Measurements from ENCODE around the gene YKT6.
"Not testable (repeated sequence)": the region's sequence is repeated elsewhere in the genome, so short reads cannot be mapped to it uniquely, and the experiment has no call there.

Gene YKT6

DNA sequence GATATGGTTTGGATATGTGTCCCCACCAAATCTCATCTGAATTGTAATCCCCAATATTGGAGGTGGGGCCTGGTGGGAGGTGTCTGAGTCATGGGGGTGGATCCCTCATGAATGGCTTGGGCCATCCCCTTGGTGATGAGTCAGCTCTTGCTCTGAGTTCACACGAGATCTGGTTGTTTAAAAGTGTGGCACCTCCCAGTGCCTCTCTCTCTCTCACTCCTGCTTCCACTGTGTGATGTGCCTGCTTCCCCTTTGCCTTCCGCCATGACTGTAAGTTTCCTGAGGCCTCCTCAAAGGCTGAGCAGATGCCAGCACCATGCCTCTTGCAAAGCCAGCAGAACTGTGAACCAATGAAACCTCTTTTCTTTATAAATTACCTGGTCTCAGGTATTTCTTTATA is 6.7 kb upstream of the YKT6 start:
- peak; percentile 45 for DNase-seq (ENCODE audit: low spot score)

DNA sequence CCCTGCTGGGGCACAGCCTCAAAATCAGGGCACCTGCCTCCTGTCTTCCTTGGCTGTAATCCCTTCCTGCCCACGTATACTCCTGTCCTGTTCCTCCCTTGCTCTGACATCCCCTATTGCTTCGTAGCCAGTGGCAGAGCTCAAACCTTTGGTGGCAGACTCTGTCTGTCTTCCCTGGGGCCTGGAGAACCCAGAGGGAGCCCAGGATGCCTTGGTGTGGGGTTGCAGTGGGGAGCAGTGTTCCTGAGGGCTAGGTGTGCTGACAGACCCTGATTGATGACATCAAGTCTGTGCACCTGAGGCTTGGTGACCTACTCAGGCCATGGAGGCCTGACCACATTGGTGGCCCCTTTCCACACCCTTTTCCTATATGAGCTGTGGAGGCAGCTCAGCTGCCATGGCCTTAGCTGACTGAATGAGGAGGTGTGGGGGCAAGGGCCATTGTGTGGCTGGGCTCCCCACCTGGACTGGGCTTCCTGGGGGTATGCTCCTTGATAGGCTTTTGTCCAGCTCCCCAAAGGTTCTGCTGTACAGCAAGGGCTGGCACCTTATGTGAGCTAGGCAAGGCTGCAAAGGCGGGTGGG is 6.1 kb upstream of the YKT6 start:
- no peak for DNase-seq (ENCODE audit: low spot score)

DNA sequence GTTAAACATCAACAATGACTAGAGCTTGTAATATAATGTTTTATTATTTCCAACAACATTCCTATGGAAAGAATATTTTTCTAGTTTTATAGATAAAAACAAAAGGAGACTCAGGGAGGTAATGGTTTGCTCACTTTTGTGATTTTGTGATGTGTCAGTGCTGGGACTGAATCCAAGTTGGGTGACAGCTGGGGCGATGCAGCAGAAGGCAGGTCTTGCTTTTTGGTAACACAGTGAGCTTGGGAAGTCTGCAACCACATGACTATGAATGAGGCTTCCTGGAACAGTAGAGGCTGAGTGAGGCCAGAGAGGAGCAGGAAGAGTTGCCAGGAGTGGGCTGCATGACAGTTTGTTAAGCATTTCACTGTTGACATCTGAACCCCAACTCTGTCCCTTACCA is 4.9 kb upstream of the YKT6 start:
- DNase-seq (ENCODE audit: low spot score), result no peak

DNA sequence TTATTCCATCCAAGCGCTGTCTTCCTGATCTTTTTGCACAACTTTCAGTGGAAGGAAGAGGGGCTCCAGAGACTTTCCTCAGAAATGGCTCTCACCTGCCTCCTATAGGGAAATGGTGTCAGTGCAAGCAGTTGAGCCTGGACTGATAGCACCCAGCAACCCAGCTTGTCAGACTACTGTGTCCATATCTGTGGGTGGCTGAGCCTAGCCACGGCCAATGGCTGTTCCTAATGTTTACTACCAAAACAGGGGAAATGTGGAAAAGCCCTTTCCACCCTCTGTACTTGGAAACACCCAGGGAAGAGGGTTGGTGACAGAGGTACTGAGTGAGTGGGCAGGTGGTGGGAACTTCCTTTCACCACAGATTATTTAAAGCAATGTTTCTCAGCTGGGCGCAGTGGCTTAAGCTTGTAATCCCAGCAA is 4.3 kb upstream of the YKT6 start:
- peak; percentile 52 for DNase-seq (ENCODE audit: low spot score)

DNA sequence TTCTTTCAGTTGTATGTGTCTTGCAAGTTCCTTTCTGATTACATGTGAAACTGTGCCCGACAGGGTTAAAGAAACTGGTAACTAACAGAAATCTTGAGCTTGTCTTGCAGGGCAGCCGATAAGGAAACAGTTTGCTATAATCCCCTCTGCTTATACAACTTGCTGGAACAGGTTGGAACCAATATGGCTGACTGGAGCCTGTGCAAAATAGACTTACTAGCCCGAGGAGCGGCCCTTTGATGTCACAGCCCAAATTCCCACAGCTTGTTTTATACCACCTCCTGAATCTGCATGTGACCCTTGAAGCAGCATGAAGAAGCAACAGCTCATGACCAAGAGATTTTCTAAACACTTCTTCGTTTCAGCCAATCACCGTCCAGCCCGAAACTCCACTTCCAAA is 3.3 kb upstream of the YKT6 start:
- no peak for DNase-seq (ENCODE audit: low spot score)

DNA sequence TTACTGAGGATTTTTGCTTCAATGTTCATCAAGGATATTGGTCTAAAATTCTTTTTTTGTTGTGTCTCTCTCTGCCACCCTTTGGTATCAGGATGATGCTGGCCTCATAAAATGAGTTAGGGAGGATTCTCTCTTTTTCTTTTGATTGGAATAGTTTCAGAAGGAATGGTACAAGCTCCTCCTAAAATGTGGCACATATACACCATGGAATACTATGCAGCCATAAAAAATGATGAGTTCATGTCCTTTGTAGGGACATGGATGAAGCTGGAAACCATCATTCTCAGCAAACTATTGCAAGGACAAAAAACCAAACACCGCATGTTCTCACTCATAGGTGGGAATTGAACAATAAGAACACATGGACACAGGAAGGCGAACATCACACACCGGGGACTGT is 615 bp upstream of the YKT6 start:
- not testable (repeated sequence) for DNase-seq (ENCODE audit: low spot score)

DNA sequence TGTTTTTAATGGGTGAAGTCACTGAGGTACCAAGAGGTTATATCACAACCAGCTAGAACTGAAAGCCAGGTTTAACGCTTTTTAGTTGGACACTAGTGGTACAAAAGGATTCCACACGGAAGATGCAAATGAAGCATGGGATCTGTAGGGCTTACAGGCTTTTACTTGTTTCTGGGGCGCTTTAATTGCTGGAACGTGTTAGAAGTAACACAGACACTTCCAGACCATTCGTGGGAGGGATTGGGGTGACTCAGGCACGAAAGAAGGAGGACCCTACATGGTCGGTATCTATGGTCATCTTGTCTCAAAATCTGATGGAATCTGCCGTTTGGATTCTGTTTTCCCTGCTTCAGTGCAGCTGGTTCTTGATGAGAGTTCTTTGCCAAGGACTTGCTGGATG is 1.0 kb downstream of the YKT6 start:
- DNase-seq (ENCODE audit: low spot score), result no peak

DNA sequence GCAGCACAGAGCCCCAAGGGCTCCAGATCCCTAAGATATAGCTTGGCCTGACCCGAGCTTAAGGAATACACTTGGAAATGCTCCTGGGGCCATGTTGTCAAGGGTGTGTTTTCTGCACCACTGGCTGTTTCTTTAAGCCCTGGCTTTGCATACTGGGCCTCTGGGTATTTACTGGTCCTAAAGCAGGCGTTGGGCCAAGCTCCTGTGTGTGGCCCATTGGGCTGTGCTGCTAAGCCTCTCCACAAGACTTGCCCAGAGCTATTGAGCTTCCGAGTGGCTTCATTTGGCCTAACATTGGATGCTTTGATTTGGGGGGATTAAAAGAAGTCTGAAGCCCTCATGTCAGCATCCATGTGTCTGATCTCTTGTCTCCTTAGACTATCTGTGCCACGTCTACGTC is 5.2 kb downstream of the YKT6 start:
- DNase-seq (ENCODE audit: low spot score), result no peak

DNA sequence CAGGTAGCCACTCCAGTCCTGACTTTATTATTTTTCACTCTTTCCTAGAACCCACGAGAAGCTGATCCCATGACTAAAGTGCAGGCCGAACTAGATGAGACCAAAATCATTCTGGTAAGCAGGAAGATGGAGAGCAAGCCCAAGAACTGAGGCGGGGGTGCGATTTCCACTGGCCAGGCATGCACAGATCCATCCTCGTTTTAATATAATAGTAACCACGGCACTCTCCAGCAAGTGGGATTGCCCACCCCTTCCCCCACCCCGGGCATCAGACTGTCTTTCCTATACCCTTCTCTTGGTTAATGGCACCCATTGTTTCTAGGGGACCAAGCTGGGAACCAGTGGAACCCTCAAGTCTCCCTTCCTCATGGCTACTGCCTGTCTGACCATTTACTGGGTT is 7.3 kb downstream of the YKT6 start:
- no peak for DNase-seq (ENCODE audit: low spot score)

DNA sequence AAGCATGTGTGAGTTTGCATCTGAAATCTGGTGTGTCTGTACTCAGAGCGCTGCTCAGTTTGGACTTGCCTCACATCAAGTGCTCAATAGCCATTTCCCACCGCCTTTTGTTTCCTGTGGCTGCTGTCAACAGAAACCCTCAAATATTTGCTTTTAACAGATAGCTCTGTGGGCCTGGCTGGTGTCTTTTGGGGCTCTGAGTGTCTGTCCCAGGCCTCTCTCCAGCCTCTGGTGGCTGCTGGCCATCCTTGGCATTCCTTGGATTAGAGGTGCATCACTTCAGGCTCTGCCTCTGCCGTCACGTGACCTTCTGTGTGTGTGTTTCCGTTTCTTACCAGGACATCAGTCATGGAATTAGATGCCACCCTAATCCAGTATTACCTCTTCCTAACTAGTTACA is 9.3 kb downstream of the YKT6 start:
- no peak for DNase-seq (ENCODE audit: low spot score)

DNA sequence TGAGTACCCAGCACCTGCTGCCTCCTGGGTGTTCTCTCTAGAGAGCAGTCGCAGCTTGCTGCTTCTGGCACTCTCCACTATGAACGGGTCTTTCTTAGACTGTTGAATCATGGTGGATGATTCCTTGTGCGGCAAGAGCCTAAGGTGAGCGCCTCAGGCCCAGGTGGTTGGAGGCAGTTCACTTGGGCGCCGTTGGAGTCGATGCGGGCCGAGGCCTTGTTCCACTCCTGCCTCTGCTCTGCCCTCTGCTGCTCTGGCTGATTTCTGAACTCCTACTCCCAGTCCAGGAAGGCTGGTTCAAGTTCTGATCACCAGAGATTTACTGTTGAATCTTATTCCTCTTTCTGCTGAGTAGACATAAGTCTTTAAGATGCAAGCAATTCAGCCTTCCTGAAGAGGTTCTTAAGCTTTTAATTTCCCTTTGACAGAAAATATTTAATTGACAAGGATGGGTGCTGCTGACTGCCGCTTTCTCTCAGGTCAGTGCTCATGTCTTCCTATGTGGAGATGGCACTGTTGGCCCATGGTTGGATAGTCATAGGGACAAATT is 10.4 kb downstream of the YKT6 start:
- no peak for DNase-seq (ENCODE audit: low spot score)

DNA sequence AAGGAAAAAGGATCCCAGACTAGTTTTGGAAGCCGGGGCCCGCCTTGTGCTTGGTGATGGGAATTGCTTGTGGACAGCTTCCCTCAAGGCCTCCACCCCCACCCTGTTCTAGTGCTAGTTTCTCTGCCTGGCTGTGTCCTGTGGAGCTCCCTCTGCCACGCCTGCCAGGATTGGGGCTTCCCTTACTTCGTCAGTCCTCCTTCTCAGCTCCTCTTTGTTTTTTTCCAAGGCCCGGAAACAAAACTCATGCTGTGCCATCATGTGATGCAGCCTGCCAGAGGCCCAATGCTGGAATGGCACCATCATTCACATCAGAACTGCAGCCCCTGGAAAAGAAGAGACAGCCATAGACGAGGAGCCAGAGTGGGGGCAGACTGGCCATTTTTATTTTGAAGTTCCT is 11.2 kb downstream of the YKT6 start:
- no peak for DNase-seq (ENCODE audit: low spot score)

DNA sequence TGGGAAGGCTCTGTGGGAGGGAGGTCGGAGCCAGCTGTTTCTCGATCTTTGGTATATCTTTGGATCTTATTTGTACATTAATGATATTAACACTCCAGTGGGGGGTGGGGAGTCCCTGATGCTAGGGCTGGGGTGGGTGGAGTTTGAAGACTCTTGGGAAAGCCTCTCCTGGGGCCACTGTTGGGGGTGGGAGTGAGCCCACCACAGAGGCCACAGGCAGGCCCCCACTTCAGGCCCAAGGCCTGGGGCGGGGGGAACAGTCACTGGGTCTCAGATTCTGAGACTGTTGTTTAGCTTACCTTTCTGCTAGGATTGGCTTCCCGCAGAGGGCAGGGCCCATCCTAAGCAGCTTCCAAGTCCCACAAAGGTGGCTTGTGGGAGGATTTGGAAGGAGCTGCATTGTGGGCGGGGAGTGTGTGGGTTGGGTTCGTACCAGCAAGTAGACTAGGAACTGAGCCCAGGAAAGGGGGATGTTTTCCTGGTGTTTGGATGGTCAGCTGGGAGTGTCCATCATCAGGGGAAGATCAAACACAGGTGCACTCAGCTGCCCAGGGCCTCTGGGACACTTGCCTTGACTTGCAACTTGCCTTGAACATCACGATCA is 11.9 kb downstream of the YKT6 start:
- DNase-seq (ENCODE audit: low spot score), result no peak

DNA sequence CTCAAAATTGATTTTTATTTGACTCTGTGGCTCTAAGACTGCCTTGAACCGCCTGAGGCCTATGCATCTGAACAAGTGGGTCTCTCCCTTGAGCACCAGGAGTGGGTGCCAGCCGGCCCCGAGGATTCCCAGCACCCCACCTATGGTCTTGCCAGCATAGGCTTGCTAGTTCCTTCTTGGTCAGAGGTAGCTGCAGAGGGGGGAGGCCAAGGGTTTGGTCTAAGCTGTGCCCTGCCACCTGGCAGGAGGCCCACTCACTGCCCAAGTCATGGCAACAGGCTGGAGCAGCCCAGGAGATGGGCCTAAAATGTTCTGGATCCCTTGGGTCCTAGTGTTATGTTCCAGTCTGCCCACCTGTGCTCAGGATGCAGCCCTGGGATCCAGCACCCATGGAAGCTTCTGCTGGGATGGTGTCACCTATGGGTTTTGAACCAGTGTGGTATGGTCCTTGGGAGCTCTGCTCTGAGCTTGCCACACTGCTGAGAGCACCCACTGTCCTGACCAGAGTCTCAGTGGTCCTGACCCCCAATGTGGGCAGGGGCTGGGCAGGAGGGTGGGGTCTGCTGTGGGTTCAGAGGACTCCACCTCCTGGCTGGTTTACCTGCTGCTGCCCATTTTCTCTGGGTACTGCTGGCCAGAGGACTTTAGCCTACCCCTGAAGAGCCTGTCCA is 12.6 kb downstream of the YKT6 start:
- DNase-seq (ENCODE audit: low spot score), result no peak

DNA sequence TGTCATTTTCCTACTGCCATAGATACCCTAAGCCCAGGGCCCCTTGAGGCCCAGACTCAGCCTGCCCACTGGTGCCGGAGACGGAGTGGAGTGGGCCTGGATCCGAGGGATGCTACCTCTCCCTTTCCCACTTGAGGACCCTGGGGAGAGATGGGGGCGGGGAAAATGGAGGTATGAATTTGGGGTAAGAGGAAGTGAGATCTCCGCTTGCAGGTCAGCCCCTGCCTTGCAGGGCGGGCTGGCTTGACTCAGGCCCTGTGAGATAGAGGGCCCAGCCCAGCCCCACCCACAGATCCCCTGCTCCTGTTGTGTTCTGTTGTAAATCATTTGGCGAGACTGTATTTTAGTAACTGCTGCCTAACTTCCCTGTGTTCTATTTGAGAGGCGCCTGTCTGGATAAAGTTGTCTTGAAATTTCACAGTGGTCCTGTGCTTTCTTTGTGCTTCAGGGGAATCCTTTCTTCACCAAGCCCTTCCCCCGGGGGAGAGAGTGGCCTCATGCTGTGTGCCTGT is 13.2 kb downstream of the YKT6 start:
- DNase-seq (ENCODE audit: low spot score), result no peak

DNA sequence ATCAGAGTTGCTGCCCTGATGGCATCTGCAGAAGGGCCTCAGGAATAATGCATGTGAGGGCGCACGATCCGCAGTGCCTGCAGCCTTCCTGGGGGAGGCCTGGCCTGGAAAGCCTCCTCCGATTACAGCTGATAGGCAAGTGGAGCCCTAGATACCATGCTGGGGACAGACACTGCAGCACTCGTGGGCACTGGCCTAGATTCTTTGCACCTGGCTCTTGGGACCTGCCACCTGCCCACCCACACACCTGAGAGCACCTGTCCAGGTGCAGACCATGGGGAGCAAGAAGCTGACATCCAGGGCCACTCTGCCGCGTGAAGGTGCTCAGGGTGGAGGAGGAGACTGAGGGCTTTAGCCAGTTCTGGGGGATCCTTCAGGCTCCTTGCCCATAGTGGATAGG is 14.8 kb downstream of the YKT6 start:
- DNase-seq (ENCODE audit: low spot score), result no peak

DNA sequence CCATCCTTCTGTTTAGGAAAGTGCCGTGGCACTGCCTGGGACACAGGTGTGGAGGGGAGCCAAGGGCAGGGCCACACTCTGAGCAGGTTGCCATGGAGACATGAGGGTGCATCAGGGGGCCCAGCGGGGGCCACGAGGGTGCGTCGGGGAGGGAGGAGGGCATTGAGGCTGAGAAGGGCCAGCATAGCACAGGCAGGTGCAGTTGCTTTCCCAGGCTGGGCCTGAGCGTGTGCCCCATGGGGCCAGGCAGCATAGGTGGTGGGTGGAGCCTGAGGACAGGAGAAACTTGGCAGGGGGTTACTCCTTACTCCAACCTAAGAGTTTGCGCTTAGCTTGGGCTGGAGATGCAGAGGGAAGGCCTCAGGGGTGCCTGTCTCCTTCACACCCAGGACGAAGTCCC is 15.2 kb downstream of the YKT6 start:
- DNase-seq (ENCODE audit: low spot score), result no peak

DNA sequence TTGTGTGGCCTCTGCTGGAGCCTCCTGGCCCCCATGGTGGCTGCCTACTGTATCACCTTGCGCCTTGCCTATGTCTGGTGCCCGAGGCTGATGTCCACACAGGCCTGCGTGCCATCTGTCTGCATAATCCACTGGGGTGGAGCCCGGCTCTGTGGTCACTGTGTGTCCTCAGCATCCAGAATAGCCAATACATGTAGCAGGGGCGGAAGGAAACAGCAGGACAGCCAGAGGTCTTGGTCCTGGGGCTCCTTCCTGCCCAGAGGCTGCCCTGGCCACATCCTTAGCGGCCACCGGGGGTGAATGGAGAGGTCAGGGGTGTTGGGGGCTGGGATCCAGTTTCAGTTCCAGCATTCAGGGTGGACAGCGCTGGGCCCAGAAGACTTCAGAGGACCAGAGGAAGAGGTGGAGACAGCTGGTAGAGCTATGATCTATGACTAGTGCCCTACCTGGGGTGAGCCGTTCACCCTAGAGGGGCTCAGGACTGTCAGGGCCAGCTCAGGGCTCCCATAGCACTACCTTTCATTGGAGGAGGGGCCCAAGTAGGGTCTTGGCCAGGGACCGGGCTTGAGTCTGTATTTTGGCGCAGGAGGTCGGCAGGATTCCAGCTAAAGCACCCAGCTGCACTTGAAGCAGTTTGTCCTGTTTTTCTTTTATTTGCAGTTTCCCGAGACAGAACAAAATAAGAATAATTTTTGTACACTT is 15.9 kb downstream of the YKT6 start:
- DNase-seq (ENCODE audit: low spot score), result no peak

DNA sequence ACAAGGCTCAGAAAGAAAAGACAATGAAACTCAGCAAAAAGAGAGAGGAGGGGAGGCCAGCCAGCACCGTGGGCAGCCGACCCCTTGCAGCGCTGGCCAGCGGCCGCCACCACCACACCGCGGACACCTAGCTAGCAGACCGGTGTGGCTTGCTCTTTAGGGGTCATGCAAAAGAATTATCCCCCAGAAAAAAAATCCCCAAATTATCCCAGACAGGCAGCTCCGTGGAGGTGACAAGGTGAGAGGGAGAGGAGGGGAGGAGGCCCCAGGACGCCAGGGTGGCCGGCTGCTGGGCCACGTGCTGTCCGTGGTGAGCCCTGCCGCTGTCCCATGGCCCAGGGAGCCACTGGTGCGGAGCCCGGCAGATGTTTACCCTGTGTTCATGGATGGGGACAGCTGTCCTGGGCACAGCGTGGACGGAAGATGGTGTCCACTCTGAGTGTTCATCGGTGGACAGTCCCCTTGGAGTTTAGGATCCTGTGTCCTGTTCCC is 16.5 kb downstream of the YKT6 start:
- no peak for DNase-seq (ENCODE audit: low spot score)

DNA sequence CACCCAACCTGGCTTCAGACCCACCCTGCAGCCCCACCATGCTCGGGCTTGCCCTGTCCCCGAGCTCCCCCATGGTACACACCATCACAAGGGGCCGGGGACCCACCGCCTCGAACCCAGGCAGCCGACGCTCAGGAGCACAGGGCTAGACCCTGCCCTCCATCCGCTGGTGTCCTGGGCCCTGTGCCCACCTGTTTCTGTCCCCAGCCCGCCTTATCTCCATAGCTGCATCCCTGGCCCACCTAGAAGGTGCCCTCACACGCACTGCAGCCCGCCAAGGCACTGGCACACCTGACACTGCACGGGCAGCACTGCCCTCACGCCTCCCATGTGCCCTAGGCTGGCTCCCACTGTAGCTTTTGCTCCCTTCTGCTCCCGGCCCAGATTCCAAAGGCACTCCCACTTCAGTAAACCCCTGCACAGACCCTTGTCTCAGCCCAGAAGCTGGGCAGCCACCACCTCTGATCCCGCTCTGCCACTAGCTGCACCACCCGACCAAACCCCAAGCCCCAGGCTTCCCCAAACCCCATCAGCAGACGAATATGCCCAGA is 17.1 kb downstream of the YKT6 start:
- no peak for DNase-seq (ENCODE audit: low spot score)

DNA sequence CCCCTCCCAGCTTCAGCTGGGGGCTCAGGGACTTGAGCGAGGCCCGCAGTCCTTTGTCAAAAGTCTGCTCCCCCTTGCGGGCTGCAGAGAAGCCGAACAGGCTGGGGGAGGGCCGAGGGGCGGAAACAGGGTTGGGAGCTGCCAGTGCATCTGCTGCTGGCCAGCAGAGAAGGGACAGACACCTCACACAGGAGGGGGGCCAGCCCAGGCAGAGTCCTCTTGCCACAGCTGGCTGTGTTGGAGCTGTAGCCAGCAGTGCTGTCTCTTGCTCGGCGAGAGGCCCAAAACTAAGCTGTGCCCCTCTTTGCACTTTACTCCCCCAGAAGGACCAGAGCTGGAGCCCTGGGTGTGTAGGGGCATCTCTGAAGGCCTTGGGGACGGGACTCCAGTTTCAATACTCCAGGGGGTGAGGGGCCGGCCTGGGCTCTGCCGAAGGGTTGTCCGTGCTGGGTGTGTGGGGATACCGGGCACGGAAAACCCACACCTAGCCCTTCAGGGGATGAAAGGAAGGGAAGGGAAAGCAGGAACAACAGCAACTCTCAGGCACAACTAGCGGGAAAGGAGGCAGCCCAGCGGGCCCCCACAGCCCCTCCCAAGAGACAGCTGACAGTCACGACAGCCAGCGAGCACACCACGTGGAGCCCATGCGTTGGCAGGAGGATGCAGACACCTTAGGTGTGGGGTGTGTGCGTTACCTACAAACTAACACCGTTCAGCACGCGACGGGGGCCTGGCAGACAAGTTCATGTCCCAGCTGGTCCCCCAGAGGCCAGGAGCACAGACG is 17.8 kb downstream of the YKT6 start:
- DNase-seq (ENCODE audit: low spot score), result no peak

Measured in SW480 (cell line).